Endodermal cell (in vitro differentiated cells): ENCODE data around the gene CALD1. TPM values are rescaled to one million over a fixed set of nuclear protein-coding genes. Genes with fewer than 3 reads are reported as not detected.

ENCODE experiments used
- DNase-seq: peaks from one replicate; pipeline ENCODE4 v3.0.0-alpha.2; 2017
- H3K27ac ChIP-seq: 2 replicates; pipeline ENCODE4 v1.5.1; 2013; ENCODE audit warnings: mild to moderate bottlenecking, low read depth, low read length, moderate library complexity
- H3K27me3 ChIP-seq: 2 replicates; pipeline ENCODE4 v1.6.1; 2013; ENCODE audit warnings: mild to moderate bottlenecking, low read length, moderate library complexity; ENCODE audit not compliant: insufficient read depth, control insufficient read depth, poor library complexity, severe bottlenecking
- H3K36me3 ChIP-seq: 2 replicates; pipeline ENCODE4 v1.7.0; 2013; ENCODE audit warnings: mild to moderate bottlenecking, low read length, moderate library complexity; ENCODE audit not compliant: control insufficient read depth, insufficient read depth
- H3K4me1 ChIP-seq: one replicate; pipeline ENCODE4 v1.7.0; 2013; ENCODE audit warnings: low read length; ENCODE audit not compliant: control insufficient read depth, insufficient read depth
- H3K4me3 ChIP-seq: 2 replicates; pipeline ENCODE4 v1.5.1; 2013; ENCODE audit warnings: mild to moderate bottlenecking, low read length, moderate library complexity
- H3K9ac ChIP-seq: 2 replicates; pipeline ENCODE4 v1.6.1; 2013; ENCODE audit warnings: mild to moderate bottlenecking, low read length, moderate library complexity; ENCODE audit not compliant: poor library complexity, severe bottlenecking; ENCODE audit errors: extremely low read depth
- H3K9me3 ChIP-seq: 2 replicates; pipeline ENCODE4 v1.6.1; 2013; ENCODE audit warnings: mild to moderate bottlenecking, low read length, moderate library complexity; ENCODE audit not compliant: control insufficient read depth
- H3K27ac Mint-ChIP-seq: 2 replicates; pipeline ENCODE4 v1.8.0; 2020; ENCODE audit warnings: mixed read lengths
- H3K27me3 Mint-ChIP-seq: 2 replicates; pipeline ENCODE4 v1.8.0; 2021; ENCODE audit warnings: mild to moderate bottlenecking, mixed read lengths; ENCODE audit not compliant: insufficient read depth
- H3K36me3 Mint-ChIP-seq: 2 replicates; pipeline ENCODE4 v1.8.0; 2020; ENCODE audit warnings: low read depth, mixed read lengths
- H3K4me1 Mint-ChIP-seq: 2 replicates; pipeline ENCODE4 v1.8.0; 2020; ENCODE audit warnings: mixed read lengths
- H3K4me3 Mint-ChIP-seq: 2 replicates; pipeline ENCODE4 v1.8.0; 2020; ENCODE audit warnings: mild to moderate bottlenecking, moderate library complexity, mixed read lengths
- H3K9me3 Mint-ChIP-seq: 2 replicates; pipeline ENCODE4 v1.8.0; 2020; ENCODE audit warnings: mild to moderate bottlenecking, mixed read lengths
- WGBS, 2 experiments: methylation state at CpG; one replicate each; pipeline versions ENCODE4 v1.1.5 to v1.1.7; 2013; ENCODE audit warnings: missing lambda C conversion rate in 2 of 2, mixed read lengths in 1 of 2; ENCODE audit not compliant: insufficient coverage in 1 of 2, insufficient read length in 1 of 2; 5-methylcytosine and 5-hydroxymethylcytosine counted together
- total RNA-seq, 2 donors: library from RNA; stranded (reverse); fragmentation: NEBNext Ultra II Directional in 1 of 2; extraction: Animal tissue kit (Norgen Biotek cat#: 25700) in 1 of 2; gene quantifications; 2 replicates in 1 of 2; 3 replicates in 1 of 2; pipeline ENCODE4 v1.2.1, GENCODE V29; 2021
- TF ChIP-seq, protein P1 (sequence below): fragments of 200-600 bp; sonication (generic); conservative IDR thresholded peaks from 2 replicates; pipeline ENCODE4 v1.5.0; 2021; ENCODE audit warnings: antibody characterized with exemption, mild to moderate bottlenecking

The CALD1 gene
- total RNA-seq, 2 donors from 2014 or later = 111 to 132 TPM

DNA sequence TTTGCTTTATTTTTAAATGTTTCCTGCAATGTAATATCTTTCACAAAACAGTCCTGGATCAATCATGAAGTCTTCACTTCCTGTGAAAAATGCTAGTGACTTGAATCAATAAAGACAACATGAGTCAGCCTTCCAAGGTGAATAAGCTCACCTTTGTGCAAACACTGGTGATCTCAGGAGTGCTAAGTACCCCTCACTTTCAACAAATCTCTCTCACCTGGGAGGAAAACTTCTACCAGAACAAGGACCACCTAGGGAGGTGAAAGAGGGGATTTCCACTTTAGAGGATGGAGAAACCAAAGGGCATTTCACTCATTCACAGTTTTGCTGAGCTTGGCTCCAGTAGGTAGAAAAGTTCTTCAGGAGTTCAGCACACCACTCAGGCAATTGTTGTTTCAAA is 64.8 kb downstream of the CALD1 start:
- Mint-ChIP-seq H3K36me3 (peaks cover 6% of the 10 kb centered on the region), H3K27me3 (peaks cover 85% of the 10 kb centered on the region), H3K4me1 (peaks cover 24% of the 10 kb centered on the region), H3K27ac (peak overlapping the region; percentile 72), H3K9me3 (peaks cover 10% of the 10 kb centered on the region), H3K4me3 (no peak overlapping the region)
- peaks cover 60% of the 10 kb centered on the region for H3K27me3 ChIP-seq
- peaks cover 2% of the 10 kb centered on the region for H3K4me1 ChIP-seq
- H3K4me3 ChIP-seq = no peak overlapping the region
- H3K27ac ChIP-seq = no peak overlapping the region
- H3K9ac ChIP-seq = no peak overlapping the region
- peaks cover 13% of the 10 kb centered on the region for H3K36me3 ChIP-seq
- H3K9me3 ChIP-seq = peaks cover 24% of the 10 kb centered on the region
- peak; percentile 69 for DNase-seq
- TF ChIP-seq, protein P1, sequence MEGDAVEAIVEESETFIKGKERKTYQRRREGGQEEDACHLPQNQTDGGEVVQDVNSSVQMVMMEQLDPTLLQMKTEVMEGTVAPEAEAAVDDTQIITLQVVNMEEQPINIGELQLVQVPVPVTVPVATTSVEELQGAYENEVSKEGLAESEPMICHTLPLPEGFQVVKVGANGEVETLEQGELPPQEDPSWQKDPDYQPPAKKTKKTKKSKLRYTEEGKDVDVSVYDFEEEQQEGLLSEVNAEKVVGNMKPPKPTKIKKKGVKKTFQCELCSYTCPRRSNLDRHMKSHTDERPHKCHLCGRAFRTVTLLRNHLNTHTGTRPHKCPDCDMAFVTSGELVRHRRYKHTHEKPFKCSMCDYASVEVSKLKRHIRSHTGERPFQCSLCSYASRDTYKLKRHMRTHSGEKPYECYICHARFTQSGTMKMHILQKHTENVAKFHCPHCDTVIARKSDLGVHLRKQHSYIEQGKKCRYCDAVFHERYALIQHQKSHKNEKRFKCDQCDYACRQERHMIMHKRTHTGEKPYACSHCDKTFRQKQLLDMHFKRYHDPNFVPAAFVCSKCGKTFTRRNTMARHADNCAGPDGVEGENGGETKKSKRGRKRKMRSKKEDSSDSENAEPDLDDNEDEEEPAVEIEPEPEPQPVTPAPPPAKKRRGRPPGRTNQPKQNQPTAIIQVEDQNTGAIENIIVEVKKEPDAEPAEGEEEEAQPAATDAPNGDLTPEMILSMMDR = no peak

DNA sequence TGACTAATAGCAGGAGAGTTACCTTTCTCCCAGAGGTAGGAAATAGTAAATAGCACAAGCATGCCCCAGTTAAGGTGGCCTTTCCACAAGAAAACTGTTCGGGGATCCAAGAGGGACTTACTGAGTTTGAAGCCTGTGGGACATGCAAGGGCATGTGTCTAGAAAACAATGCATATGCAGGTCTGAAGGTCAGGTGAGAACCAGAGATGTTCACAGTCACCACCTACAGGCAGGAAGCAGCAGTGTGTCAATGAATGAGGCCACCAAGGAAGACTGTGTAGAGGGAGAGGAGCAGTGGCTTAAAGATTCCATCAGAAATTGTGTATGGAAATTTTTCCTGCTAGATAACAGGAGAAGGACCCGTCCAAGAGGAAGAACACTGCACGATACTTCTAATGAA is 66.0 kb downstream of the CALD1 start:
- Histone ChIP-seq H3K27ac (no peak overlapping the region), H3K9ac (no peak overlapping the region), H3K27me3 (peaks cover 55% of the 10 kb centered on the region), H3K4me1 (peaks cover 2% of the 10 kb centered on the region), H3K4me3 (no peak overlapping the region), H3K9me3 (peaks cover 24% of the 10 kb centered on the region), H3K36me3 (peaks cover 13% of the 10 kb centered on the region)
- WGBS, 2 experiments = 77 to 87% methylated on average over 3 of the region's 3 CpGs
- no peak for DNase-seq
- peaks cover 24% of the 10 kb centered on the region for H3K4me1 Mint-ChIP-seq
- H3K36me3 Mint-ChIP-seq = peaks cover 6% of the 10 kb centered on the region
- TF ChIP-seq, protein P1 = peak; percentile 75
- H3K4me3 Mint-ChIP-seq = no peak overlapping the region
- H3K27me3 Mint-ChIP-seq = peaks cover 75% of the 10 kb centered on the region
- no peak overlapping the region for H3K27ac Mint-ChIP-seq
- H3K9me3 Mint-ChIP-seq = peaks cover 10% of the 10 kb centered on the region

DNA sequence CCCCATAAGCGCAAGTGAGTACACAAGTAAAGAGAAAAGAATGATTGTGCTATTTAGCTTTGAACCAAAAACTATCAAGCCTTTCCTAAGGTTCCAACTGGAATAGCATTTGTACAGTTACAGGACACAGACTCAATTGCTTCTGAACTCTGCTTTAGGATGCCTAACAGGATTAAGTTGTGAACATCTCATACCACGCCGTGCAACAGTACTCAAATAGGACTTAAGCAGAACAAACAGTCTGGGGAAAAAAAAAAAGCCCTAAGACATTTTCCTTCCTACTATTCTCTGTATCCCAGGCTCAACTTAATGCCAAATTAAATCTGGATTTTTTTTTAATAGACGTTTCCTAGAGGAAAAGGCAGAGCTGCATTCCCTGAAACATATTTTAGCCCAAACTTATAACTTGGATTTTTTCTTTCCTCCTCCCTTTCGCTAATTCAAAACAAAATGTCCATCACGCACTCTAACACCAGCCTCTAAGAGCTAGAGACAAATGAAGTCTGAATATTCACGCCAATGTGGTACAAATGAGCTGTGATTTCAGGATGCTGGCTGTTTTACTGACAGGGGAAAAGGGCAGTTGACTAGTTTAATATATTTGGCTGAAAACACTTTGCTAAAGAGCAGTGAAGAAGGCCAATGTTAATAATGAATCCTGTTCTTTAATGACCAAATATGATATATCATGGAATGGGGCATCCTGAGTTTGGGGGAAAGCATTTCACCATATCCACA is 68.6 kb downstream of the CALD1 start:
- H3K27me3 ChIP-seq = peaks cover 40% of the 10 kb centered on the region
- H3K9me3 ChIP-seq = peaks cover 6% of the 10 kb centered on the region
- peaks cover 24% of the 10 kb centered on the region for H3K4me1 Mint-ChIP-seq
- H3K27ac ChIP-seq = no peak overlapping the region
- H3K4me3 Mint-ChIP-seq = no peak overlapping the region
- H3K4me3 ChIP-seq = no peak overlapping the region
- no peak overlapping the region for H3K9ac ChIP-seq
- peaks cover 2% of the 10 kb centered on the region for H3K4me1 ChIP-seq
- peaks cover 62% of the 10 kb centered on the region for H3K27me3 Mint-ChIP-seq
- H3K36me3 ChIP-seq = peaks cover 13% of the 10 kb centered on the region
- WGBS, 2 experiments = 84 to 100% methylated on average over 4 to 7 of the region's 7 CpGs
- no peak for DNase-seq
- peaks cover under 1% of the 10 kb centered on the region for H3K9me3 Mint-ChIP-seq
- TF ChIP-seq, protein P1 = no peak
- H3K27ac Mint-ChIP-seq = no peak overlapping the region
- H3K36me3 Mint-ChIP-seq = peaks cover under 1% of the 10 kb centered on the region
